GM18498 (cell line): ENCODE data around the gene HOXB1.
A peak's percentile ranks its signal among the peaks of the same experiment; 100 is the strongest.

Experiments
- ATAC-seq: cut with Tn5 transposase; IDR thresholded peaks from one replicate; pipeline ENCODE4 v1.9.1; 2021; ENCODE audit warnings: mild to moderate bottlenecking, moderate library complexity; ENCODE audit not compliant: unreplicated experiment

The HOXB1 gene

GRCh38 chr17:48530887-48531272, at the start of gene HOXB1:
Gene HOXB1, minus strand, starts transcription at chr17:48531011. Its CDS starts 107 bp downstream, at chr17:48530904.
- ATAC-seq = no peak

DNA sequence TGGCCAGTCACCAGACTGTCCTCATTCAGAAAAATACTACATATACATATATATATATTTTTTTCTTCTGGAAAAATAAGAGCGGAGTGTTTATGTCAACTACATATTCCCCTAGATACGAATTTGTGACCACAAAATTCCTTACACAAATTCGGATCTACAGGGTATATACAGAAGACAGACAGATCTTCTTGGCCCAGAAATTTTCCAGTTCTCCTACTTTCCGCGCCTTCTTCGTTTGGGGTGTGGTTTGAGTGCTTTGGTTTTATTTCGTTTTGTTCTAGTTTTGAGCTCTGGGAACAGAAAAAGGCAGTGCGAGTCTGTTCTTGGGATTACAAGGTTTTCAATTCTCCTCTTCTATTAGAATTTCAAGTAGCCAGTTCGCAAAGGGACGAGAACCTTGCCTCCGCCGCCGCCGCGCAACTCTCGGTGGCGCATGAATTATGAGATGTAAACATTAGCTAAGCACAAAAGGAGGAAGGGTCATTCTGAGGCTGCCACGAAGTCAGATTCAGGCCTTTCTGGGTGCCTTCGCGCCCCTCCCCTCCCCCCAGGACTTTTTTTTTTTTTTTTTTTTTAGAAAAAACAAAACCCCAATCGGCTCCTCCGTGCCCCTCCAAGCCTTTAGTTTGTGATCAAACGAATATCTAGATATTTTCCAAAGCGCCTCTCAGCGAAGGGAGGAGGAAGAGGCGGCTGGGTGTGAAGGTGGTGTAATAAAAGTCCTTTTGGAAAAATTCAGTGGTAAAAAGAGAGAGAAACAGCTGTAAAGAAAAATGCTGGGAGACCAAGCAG, 49.1 kb upstream of the HOXB1 start:
- no peak for ATAC-seq

- no peak for ATAC-seq
Measured at GRCh38 chr17:48579471-48579759, 48.6 kb upstream of the HOXB1 start.

DNA sequence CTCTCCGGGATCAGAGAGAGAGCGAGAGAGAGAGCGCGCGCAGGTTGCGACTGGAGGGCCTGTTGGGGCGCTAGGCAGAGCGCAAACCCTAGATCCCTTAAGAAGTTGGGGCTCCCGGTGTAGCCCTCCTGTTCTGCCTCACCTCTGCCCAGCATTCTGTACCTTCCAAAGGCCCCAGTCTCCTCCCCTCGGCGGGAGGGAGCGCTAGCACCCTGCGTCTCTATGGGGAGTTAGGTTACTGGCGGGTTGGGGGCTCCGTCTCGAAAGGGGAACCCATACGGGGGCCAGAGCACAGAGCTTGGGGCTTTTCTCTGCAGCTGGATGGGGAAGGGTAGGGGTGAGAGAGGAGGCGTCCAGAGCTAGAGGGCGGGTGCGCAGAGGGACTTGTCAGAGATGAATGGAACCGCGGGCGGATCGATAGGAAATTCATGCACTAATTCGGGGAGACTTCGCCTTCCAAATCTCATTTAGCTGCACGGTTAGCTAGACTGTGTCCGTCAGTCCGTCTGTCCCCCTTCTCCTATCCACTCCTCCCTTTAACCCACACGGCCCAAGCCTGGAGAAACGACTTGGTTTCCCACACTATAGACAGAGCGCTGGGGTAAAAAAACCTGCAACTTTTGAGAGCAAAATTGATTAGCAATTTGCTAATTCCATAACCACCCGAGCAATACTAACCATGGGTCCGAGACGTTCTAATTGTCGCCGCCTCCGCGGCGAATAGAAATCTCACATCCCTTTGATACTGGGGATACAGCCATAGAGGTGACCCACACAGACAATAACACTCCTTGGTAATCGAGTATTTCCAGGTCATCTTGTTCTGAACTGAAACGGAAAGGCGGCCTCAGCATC, 48.0 kb upstream of the HOXB1 start:
- ATAC-seq = peak; percentile 37

DNA sequence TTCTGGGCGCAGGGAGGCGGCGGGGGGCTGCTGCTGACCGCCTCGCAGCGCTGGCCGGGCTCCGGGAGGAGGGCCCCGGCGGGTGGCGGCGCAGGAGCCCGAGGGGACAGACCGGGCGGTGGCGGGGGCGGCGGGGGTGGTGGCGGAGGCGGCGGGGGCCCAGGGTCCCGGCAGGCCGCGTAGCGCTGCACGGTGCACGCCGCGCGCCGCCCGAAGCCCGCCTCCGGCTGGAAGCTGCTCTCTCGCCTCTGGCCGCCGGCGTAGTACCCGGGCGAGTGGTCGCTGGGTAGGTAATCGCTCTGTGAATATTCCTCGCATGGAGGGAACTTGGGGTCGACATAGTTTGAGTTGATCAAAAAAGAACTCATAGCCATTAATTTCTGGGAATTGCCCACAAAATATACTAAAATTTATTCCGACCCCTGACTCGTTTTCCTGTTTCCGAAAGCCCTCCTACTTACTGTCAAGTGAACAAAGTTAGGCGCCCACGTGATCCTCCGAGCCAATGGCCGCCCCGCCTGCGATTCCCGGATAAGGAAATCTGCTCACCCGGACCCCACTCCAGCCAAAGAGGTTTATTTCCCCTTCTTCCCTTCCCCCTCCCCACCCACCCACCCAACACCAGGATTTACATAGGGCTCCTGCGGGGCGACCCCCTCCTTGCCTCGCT, 47.3 kb upstream of the HOXB1 start, which contains the start of gene HOXB4:
TSS of gene HOXB4 (minus strand) at position 405 of the 670 bp plus-strand sequence. CDS start at position 374, 31 bp downstream.
- peak; percentile 57 for ATAC-seq

DNA sequence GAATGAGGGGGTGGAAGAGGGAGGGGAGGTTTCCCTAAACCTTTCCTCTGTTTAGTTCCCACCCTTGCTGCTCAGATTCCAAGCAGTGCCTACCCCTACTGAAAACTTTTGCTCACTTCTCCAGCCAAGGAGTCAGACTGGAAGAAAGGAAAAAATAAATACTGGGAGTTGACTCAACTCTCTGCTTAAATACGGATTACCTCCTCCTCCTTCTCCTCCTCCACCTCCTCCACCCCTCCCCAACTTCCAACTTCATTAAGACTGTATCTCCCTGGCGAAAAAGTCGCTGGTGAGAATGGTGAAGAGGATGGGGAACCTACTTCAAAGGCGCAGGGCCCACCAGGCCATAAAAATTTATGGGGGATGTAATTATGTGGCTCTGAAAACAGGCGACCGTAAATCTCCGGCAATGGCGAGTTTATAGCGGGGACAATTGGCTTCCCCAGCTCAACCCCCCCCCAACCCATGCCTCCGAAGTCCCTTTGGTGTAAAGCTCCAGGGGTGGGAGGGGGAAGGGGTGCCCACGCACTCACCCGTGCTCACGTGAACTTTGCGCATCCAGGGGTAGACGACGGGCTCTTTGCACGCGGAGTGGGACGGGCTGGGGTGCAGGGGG, 46.6 kb upstream of the HOXB1 start:
- no peak for ATAC-seq

- ATAC-seq = no peak
Measured at GRCh38 chr17:48576479-48577309, 45.9 kb upstream of the HOXB1 start.

GRCh38 chr17:48575673-48576478, 45.1 kb upstream of the HOXB1 start:
- ATAC-seq = no peak

DNA sequence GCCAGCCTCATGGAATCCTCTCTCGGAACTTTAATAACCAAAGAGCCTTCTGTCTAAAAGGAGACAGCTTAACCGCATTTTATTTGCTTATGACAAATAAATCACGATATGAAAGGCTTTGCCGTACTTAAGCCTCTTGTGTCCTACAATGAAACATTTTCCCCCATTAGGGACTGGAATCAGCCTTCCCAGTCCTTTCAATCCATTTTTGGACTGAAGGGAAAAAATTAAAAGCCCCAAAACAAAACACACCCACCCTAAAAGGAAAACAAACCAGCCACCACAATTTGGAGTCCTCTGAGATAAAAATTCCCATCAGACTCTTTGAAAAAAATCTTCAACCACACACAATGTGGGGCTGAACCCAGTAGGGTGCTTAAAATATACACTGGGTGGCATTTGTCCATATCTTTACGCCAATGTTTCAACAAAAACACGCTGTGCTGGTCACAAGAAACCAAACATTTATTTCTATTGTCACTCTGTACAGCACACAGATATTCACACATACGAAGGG, 44.3 kb upstream of the HOXB1 start:
- ATAC-seq = no peak

GRCh38 chr17:48574505-48575065, 43.8 kb upstream of the HOXB1 start:
- ATAC-seq = no peak

DNA sequence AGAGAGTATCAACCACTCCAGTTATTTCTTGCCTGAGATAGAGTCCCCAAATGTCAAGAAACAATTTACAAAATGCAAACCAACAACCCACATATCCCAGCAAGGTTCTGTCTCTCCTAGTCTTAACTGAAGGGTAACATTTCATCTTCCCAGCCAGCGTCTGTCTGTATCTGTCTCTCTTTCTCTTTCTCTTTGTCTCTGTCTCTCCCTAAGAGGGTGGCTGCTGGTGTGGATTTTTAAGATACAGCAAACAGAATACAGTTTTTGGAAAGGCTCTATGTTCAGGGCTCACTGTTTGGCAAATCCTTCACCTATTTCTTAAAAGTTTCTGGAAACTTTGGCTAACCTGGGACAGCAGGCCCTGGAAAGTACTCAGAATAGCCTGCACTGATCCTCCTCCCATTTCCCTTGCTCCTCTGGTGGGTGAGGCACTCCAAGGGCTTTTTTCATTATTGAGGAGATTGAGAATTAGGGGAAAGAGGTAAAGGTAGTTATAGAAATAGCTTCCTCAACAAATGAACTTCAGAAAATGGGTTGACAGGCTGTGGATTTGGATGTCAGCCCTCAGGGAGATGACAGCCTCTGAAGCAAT, 41.1 kb upstream of the HOXB1 start:
- ATAC-seq = no peak

DNA sequence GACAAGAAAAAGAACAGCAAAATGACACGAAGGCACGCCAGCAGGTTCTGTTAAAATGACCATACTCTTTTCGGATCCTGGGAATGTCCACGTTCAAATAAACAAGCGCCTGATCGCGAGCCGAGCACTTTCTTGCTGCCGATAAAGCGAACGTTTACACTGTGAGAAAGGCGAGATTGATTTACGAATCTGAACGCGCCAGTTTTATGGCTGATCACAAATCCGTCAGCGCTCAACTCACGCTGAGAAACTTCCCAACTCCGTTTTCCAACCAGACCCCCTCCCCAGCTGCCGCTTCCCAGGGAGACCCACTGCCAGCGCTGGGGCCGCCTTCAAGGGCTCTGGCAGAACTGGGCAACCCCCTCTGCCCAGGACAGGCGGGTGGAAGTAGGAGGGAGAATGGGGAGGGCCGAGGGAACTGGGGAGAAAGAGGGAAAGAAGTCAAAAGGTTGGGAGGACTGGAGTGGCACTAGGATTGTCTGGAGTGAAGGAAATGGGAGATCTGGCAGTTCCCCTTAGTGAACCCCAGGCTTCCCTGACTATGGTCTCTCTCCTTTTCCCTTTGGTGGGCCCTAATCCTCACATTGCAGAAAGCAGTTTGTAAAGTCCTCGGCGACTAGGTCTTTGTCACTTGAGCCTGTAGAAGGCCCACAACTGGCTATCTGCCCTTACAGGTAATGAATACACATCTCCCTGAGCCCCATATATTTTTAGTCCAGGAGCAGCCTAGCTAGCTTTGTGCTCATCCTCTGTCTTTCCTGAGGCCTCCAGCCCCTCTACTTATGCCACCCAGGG, 40.4 kb upstream of the HOXB1 start:
- no peak for ATAC-seq

DNA sequence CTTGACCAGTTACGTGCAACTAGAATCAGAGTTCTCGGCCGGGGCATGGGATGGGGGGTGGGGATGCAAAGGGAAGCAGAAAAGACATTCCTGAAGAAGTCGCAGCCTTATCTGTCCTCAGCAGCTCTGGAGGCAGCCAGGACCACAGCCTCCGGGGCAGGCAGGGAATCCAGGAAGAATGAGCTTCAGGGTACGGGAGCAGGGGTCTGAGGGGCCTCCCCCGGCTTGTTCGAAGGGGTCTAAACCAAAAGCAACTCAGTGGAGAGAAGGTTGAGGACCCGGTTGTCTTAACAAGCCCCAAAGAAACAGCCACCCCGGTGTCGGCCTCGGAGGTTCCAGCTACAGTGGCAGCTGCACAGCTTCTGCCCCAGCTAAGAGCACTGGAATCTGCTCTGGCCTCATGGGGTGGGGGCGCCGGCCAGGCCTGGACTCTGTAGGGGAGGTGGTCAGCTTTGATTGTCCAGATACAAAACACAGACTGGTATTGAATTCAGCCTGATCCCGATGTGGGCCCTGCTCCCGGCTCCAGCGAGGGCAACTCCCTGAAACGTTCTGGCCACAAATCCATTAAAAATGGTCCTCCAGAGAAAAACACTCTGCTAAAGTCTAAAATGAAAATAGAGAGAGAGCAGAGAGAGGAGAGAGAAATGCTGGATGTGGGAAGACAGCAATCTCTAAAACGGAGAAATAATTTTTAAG, 39.7 kb upstream of the HOXB1 start:
- no peak for ATAC-seq

DNA sequence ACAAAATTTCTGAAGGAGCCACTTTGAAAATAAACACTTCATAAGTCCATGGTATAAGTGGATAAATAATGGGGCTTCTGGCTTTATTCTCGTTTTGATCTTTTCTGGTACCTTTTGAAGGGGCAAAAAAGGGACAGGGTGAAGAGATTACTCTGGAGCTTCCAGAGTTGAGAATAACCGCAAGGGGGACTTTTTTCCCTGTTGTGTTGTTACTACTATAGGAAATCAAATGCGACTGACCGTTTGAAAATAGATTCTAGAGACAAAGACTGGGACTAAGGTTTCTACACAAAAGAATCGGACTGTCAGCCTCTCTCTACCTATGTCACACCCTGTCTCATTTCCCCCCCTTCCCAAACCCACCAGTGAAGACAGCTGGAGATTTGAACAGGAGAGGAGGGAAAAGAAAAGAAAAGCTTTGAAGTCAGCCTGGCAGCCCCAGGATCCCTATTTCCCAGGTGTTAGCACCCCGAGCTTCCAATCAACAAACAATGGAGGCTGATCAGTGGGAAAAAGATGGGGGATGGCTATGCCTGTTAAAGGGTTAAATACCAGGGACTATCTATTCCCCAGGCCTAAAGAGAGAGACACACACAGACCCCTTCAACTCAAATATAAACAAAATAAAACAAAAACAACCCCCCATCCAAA, 39.0 kb upstream of the HOXB1 start:
- no peak for ATAC-seq

GRCh38 chr17:48569240-48569582, 38.4 kb upstream of the HOXB1 start:
- ATAC-seq = no peak

- ATAC-seq = no peak
Measured at GRCh38 chr17:48568499-48569239, 37.9 kb upstream of the HOXB1 start.
